Naive thymus-derived CD8-positive, alpha-beta T cell (primary cell): ENCODE results near the gene A2M. TPM values are rescaled to one million over a fixed set of nuclear protein-coding genes. Genes with fewer than 3 reads are reported as not detected.

Source experiments
- polyA plus RNA-seq, 3 donors: library from polyadenylated mRNA; unstranded; fragments of 300-500 nt; fragmentation: Illumina TruSeq; gene quantifications; one replicate each; pipeline ENCODE4 v1.2.3, GENCODE V29; 2021
- total RNA-seq, 8 experiments: library from RNA in 2 of 8; stranded (reverse) in 2 of 8; gene quantifications; one replicate each; pipeline ENCODE4 v1.2.3 and lab custom pipeline; 2021 to 2026

The A2M gene
- total and polyA plus RNA-seq, 5 experiments from 2014 or later: 0.03 to 1.5 (median 0.36) TPM; not detected in 2

Other genes with a start within 250 kb of the A2M start
- 10 to 100 TPM; 36.3 to 39.2 TPM for gene PHC1, start 201.4 kb downstream of the A2M start, total RNA-seq
- 10 to 100 TPM; 12.3 to 20.3 (median 15.7) TPM for gene PHC1, start 201.4 kb downstream of the A2M start, polyA plus RNA-seq
- gene M6PR, start 166.3 kb downstream of the A2M start, total RNA-seq: 100 to 1,000 TPM; 173 to 175 TPM
- gene M6PR, start 166.3 kb downstream of the A2M start, polyA plus RNA-seq: 100 to 1,000 TPM; 228 to 260 (median 238) TPM
- gene KLRG1, start 126.4 kb downstream of the A2M start, total RNA-seq: 1 to 10 TPM; 4.1 to 5.0 TPM
- gene KLRG1, start 126.4 kb downstream of the A2M start, polyA plus RNA-seq: 100 to 1,000 TPM in 1 of 3 donors, 10 to 100 TPM in 2; 13.8 to 237 (median 14.7) TPM
- gene PZP, start 92.5 kb upstream of the A2M start, total RNA-seq: not detected
- under 1 TPM in 1 of 3 donors, not detected in 2; 0.29 TPM for gene PZP, start 92.5 kb upstream of the A2M start, polyA plus RNA-seq